GM18498 (cell line): ENCODE data around the gene HECW1.
A peak's percentile ranks its signal among the peaks of the same experiment; 100 is the strongest.

Experiments
- ATAC-seq: cut with Tn5 transposase; IDR thresholded peaks from one replicate; pipeline ENCODE4 v1.9.1; 2021; ENCODE audit warnings: mild to moderate bottlenecking, moderate library complexity; ENCODE audit not compliant: unreplicated experiment

The HECW1 gene

DNA sequence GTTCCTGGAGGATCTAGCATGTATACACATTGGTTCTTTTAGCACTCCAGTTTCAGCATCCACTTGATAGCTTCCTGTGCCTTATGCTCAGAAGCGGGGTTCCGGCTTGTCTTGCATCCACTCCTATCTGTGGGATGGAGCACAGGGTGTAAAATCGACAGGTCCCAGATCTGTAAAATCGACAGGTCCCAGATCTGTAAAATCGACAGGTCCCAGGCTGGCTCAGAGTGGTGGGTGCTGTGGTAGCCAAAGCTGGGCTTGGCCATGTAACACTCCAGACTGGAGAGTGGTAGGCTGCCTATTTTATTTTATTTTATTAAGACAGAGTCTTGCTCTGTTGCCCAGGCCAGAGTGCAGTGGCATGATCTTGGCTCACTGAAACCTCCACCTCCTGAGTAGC is 30.3 kb downstream of the HECW1 start:
- ATAC-seq, result no peak

DNA sequence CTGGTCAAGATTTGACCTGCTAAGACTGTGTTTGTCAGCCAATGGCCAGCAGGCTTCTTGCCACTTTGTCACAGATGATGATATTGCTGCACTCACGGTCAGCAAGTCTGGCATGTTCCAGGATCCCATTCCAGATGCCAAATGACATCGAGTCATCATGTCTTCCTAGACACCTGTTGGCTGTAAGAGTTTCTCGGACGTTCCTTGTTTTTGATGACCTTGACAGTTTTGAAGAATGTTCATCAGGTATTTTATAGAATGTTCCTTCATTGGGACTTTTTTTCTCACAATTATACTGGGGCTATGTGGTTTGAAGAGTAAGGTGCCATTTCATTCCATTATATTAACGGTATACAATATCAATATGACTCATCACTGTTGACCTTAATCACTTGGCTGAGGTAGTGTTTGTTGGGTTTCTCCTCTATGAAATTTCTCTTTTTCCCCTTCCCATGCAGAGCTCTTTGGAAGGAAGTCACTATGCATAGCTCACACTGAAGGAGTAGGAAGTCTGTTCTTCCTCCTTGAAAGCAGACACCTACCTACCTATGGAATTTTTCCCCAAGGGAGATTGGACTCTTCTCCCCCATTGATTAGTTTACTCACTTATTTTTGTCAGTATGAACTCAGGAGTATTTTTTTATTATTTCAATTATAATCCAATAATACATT is 31.6 kb downstream of the HECW1 start:
- no peak for ATAC-seq

DNA sequence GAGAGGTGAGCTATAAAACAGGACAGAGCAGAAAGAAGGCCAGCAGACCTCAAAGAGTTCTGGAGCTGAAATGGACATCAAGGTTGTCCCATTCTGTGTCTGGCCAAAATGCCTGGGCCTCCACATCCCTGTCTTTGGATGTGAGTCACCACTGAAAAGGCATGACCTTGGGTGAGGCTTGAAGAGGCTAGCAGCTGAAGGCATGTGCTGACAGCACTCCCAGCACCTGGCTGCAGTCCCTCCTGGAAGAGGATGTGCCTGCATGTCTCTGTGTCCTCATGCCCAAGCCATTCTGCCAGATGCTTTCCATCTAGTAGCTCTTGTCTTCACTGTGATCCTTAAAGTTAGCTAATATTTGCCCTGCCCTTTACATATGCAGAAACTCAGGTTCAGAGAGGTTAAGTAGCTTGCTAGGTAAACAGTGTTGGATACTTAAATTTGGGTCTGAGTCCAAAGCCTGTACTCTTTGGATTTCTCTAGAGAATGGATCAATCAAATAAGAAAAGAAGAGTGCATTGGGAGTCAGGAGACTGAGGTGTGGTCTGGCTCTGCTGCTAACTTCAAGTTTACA is 35.8 kb downstream of the HECW1 start:
- no peak for ATAC-seq

DNA sequence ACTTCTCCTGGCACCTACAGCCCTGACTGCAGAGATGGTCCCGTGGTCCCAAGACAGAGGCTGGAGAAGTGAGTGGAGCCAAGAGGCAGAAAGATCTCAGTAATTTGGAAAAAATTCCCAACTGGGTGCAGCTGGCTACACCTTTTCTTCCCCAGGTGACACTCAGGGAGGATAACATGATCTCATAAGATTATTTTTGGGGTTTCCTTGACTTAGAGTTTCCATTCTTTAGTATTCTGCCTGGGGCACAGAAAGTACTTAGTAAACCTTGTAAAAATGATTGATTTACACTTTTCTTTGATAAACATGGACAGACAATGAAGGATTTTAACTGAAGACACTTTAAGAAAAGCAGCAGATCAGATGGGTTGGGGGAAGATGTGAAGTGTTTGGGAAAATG is 38.6 kb downstream of the HECW1 start:
- no peak for ATAC-seq

DNA sequence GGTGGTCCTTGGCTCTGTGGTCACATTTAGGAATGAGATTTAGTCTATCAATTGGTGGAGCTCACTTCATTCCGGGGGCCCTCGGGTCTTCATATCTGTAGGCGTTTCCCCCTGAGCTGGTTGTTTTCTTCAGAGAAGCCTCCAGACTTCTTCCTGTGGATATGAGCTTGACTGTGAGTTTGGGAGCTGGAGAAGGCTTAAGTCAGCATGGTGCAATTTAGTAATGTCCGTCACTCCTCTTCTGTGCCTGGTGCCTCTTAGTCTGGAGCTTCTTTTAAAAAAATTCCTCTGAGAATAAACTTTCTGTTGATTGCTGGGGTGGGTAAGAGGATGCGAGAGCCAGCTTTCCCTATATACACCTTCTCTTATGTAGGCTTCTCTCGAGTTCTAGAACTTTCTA is 40.2 kb downstream of the HECW1 start:
- ATAC-seq, result no peak

DNA sequence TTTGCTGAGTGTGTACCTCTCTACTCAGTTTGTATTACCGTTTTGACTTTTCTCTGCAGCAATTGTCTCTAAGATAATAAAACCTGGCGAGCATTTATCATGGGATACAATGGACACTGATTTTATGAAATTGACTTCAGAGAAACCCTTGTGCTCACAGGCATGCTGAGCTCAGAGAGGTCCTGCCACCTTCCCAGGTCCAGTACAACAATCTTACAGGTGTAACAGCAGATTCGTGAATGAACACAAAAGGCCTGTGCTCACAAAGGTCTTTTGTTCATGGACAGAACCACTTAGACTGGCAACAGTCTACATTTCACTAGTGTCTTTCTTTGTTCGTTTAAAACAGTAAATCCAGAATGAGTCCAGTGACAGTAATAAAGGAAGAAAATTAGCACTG is 43.2 kb downstream of the HECW1 start:
- ATAC-seq, result no peak

DNA sequence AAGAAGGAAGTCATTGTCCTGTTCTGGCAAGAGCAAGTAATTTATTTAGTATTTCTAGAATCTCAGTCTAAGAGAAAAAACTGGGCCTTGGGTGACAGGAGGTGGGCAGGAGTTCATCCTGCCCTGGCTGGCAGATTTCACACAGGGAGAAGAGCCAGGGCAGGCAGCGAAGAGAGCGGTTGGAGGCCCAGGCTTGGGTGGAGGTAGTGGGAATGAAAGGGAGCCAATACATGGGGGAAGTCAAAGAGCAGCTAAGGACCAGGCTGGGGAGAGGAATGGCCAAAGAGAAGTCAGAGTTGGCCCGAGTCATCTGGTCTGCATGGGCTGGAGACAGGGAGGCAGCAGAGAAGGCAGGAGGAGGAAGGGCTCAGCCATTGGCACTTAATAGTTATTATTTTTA is 51.4 kb downstream of the HECW1 start:
- ATAC-seq, result no peak

DNA sequence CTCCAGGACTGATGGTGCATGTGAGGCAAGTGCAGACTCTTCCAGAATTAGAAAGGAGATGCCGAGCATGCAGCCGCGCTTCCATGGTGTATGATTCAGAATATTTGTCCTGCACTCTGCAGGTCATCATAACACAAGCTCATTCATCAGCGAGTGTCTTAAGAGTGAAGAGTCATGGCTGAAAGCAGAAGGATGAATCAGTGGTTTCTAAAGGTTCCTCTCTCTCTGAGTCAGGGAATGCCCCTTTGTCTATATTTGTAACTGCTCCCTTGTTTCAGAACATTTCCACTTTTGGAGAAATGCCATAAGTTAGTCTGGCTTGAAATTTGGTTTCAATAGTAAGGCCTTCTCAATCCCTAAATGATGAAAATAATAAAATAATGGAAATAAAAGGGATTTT is 52.3 kb downstream of the HECW1 start:
- peak; percentile 83 for ATAC-seq

DNA sequence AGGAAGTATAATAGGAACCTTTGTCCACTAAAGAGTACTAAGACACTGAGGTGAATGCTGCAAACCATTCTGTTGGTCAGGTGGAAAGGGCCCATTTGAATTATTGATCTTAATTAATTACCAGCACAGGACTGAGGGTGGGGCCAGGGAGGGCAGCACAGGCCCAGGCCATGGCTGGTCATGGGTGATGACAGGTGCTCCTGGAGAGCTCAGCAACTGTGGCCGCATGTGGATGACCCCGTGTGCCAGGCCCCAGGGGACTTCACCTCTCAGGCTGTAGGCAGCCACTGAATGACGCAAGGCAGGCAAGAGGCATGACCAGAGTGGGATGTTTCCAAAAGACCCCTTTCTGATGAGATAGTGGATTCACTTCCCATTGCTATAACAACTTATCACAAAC is 54.2 kb downstream of the HECW1 start:
- no peak for ATAC-seq

DNA sequence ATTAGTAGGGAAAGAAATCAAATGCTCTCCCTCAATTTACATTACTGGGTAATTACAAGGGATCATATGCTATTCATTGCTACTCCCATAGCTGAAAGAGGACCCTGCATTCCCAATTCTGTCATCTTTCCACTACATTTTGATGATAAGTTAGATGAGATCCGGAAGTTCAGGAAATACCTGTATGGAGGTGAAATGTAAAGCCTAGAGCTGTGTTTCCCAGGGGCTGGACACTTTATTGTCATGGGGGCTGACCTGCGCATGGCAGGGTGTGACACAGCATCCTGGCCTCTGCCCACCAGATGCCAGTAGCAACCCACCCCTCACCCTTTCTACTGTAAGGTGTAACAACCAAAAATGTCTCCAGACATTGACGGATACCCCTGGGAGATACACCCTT is 56.6 kb downstream of the HECW1 start:
- no peak for ATAC-seq

DNA sequence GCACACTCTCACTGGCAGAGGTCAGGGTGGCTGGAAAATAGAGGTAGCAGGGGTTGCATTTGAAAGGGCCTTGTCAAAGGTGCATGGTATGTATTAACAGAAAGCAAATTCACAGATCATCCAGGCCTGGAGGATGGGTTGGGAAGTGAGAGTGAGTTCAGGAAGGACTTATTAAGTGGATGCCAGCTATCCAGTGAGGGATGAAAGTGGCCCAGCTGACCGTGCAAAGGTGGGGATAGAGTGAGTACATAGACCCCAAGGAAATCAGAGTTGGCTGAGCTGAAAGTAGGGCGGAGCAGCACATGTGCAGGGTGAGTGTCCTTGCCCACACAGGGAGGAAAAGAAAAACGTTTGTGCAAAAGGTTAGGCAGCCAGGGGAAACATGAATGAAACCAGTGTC is 58.1 kb downstream of the HECW1 start:
- no peak for ATAC-seq

DNA sequence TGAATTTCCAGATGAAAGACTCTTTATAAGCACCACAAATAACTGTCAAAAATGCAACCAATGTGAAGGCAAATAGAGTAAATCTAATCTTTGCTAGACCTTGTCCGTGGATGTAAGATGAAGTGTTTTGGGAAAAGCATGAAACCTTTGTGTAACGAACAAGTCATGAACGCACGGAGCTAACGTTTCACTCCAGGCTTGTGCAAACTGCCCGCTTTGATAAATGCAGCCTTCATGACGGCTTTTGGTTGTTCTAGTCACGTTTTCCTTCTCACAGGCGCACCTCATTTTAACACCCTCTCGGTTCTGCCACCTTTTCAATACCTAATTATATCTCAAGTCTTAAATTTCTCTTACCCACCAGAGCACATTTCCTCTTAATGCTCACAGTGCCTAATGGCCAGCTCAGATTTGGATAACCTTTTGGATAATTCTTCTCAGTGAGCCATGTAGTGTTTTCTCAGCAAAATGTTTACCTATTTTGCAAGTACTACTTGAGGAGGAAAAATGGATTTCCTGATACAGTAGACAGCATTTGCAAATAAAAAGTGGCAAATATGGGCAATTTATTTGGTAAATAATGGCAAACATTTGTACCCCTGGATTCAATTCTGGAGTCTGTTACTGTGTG is 63.2 kb downstream of the HECW1 start:
- no peak for ATAC-seq

DNA sequence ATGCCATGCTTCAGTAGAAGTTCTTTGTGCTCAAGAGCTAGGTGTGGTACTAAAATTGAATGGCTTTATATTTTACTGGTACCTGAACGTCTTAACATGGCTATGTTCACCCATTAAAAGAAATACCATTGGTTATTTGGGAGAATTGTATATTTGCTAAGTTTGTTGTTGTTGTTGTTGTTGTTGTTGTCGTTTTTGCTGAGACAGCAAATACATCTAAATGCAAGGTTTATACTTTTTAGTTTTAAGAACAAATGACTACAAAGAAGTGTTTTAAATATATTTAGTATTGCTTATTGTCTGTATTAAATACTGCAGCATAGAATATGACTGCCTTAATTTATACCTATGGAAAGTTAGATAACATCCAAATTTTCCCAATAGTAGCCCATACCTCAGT is 66.9 kb downstream of the HECW1 start:
- ATAC-seq, result no peak

DNA sequence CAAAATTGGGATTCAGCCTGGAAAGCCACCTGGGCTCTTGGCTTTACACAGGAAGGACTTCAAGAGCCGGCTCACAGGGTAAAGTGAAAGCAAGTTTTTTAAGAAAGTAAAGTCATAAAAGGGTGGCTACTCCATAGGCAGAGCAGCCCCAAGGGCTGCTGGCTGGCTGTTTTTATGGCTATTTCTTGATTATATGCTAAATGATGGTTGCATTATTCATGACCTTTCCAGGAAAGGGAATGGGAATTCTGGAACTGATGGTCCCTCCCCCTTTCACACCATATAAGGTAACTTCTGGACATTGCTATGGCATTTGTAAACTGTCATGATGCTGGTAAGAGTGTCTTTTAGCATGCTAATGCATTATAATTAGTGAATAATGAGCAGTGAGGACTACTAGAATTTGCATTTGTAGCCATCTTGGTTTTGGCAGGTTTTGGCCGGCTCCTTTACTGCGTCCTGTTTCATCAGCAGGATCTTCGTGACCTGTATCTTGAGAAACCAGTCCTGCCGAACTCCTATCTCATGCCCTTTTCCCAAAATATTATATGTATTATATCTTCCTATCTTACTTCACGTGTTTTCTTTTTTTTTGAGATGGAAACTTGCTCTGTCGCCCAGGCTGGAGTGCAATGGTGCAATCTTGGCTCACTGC is 80.5 kb downstream of the HECW1 start:
- ATAC-seq, result no peak

DNA sequence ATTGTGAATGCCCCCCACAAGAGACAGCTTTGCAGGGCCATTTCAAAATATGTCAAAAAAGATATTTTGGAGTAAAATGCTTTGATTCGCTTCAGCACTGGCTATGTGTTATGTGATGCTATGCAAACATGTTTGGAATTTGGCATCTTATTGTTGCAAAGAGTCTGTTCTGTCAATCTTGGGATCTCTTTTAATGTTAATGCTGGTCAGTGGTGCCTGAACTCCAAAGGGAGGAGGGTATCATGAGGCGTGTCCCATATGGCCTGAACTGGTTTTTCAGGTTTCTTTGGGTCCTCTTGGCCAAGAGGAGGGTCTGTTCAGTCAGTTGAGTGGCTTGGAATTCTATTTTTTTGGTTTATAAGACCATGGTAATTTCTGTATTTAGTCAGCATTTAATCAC is 81.4 kb downstream of the HECW1 start:
- no peak for ATAC-seq

DNA sequence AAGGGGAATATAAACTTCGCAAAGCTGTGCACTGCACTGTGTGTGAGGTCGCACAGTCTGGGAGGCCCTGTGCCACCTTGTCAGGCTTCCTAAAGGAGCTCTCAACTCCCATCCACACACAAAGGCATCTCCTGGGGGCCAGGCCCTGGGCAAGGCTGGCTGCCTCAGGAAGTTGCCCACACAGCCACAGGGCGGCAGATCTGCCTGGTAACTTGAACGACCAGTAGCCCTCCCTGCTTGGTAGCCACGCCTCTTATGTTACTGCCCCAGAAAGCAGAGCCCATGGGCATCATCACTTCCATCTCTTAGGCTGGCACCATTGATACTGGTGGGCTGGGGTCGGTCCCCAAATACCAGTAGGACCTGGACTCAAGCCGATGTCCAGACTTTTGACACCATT is 82.8 kb downstream of the HECW1 start:
- ATAC-seq, result no peak

DNA sequence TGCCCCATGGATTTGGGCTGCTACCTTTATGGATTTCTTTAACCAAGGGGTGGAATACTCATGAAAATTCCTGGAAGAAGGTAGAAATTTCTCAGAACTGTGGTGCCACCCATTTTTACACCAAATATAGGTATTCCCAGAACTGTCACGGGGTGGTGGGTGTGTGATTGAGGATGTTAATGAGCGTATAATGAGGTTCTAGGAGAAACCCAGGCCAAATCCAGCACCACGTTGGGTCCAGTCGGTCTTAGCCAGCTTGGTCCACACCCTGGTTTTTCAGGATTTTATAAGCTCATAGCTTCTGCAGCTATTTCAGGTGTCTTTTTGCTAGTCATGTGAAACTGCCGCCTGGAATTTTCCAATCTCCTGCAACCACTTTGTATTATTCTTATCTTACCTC is 83.3 kb downstream of the HECW1 start:
- no peak for ATAC-seq

DNA sequence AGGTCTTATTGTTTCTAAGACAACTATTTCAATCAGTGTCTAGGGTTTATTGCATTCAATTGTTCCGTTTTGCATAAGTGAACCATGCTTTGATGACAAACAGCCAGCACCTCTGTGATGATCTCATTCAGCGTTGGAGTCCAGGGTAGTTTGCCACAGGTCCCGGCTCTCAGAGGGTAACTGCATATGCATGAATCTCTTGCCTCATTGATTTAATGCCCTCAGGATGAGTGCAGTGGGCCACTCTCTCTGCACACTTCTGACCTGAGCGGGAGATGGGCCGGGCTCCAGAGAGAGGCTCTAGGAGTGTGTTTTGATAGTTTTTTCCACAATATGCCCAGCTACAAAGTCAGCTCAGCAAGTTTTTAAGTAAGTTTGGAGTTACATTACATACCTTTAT is 83.9 kb downstream of the HECW1 start:
- ATAC-seq, result no peak

DNA sequence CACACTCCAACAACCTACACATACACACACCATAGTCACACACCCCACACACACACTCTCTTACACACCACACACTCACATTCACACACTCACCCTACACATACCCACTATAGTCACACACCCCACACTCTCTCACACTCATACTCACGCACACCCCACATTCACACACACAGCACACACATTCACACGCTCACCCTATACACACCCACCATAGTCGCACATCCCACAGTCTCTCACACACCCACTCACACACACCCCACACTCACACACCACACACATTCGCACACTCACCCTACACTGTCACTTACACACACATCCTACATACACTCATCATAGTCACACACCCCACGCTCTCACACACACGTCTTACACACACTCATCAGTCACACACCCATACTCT is 85.6 kb downstream of the HECW1 start:
- ATAC-seq, result no peak

DNA sequence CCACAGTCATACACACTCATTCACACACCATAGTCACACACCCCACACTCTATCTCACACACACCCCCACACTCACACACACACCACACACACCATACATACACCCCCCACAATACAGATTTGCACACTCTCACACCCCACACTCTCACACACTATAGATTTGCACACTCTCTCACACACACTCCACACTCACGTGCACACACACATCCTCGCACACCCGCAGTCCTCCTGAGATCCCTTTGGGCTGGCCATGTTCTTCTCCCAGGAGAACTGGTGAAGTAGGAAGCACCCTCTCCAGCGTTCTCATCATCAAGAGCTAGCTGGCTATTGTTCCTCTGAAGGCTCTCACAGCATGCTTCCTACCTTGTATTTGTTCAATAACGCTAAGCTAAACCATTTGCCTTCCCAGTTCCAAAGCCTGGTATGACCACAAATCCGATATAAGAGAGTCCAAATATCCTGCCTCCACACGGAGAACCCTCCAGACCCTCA is 86.2 kb downstream of the HECW1 start:
- no peak for ATAC-seq

DNA sequence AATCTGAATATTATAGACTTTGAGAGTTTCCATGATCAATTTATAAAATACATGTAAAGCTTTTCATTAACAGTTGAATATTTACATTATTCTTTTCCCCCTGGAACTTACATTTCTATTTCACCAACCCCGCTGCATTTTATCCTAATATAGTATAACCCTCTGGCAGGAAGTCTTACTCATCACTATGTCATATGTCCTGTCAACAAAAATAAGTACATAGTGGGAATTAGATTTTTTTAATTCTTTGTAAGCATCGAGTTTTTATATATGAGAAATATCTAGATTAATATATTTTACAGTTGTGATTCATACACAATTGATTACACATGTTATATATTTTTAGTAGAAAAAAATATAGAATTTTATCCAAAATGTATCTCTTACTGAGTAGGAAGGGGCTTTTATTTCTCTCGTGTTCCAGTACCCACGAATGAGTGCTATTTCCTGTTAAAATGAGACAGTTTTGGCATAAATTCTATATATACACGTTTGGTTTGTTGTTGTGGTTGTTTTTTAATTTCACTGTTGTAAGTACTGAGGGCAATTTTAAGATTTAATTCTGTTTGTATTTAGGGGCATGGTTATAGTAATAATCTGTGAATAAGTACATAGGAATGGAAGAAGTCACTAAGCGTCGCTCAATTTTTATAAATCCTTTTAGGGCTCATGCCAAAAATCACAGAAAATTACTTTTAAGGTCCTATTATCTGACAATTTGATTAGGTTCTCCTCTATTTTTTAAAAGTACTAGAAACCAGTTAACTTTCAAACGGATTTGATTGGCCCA is 87.1 kb downstream of the HECW1 start:
- no peak for ATAC-seq
